Hepatocyte (in vitro differentiated cells): Measurements from ENCODE around the gene MCAT.

Experiments
- EZH2 ChIP-seq: fragments of 200-600 bp; sonication (generic); IDR thresholded peaks from 2 replicates; pipeline ENCODE4 v1.6.1; 2016; ENCODE audit warnings: antibody characterized with exemption, mild to moderate bottlenecking, borderline replicate concordance
- EZH2phosphoT487 ChIP-seq: fragments of 200-600 bp; sonication (generic); IDR thresholded peaks from one replicate; pipeline ENCODE4 v1.6.1; 2018; ENCODE audit warnings: antibody characterized with exemption, mild to moderate bottlenecking, low read depth, moderate library complexity; ENCODE audit not compliant: unreplicated experiment, severe bottlenecking
- TF ChIP-seq, protein P1 (sequence below): fragments of 200-600 bp; sonication (generic); IDR thresholded peaks from 2 replicates; pipeline ENCODE4 v1.5.1; 2016; ENCODE audit warnings: antibody characterized with exemption, mild to moderate bottlenecking; ENCODE audit not compliant: poor library complexity

DNA sequence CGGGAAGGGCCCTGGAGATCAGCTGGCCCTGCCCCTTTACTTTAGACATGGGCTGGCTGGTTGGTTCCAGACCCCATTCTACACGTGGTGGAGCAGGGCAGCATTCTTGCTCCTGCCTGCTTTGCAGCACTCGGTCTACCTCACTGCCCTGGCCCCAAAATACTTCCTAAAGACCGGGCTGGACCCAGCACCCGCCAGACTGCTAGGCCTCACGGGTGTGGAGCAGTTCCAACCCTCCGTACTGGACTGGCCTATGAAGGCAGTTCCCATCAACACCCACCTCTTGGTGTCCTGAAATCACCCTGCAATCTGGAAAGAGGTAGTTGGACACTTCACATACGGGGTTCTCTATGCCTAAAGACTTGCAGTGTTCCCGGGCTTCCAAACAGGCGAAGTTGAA lies 6.4 kb downstream of the MCAT start:
- TF ChIP-seq, protein P1, sequence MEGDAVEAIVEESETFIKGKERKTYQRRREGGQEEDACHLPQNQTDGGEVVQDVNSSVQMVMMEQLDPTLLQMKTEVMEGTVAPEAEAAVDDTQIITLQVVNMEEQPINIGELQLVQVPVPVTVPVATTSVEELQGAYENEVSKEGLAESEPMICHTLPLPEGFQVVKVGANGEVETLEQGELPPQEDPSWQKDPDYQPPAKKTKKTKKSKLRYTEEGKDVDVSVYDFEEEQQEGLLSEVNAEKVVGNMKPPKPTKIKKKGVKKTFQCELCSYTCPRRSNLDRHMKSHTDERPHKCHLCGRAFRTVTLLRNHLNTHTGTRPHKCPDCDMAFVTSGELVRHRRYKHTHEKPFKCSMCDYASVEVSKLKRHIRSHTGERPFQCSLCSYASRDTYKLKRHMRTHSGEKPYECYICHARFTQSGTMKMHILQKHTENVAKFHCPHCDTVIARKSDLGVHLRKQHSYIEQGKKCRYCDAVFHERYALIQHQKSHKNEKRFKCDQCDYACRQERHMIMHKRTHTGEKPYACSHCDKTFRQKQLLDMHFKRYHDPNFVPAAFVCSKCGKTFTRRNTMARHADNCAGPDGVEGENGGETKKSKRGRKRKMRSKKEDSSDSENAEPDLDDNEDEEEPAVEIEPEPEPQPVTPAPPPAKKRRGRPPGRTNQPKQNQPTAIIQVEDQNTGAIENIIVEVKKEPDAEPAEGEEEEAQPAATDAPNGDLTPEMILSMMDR: no peak
- TF ChIP-seq EZH2phosphoT487 (no peak), EZH2 (no peak)
